ENCODE results near the gene SMAD5.

DNA sequence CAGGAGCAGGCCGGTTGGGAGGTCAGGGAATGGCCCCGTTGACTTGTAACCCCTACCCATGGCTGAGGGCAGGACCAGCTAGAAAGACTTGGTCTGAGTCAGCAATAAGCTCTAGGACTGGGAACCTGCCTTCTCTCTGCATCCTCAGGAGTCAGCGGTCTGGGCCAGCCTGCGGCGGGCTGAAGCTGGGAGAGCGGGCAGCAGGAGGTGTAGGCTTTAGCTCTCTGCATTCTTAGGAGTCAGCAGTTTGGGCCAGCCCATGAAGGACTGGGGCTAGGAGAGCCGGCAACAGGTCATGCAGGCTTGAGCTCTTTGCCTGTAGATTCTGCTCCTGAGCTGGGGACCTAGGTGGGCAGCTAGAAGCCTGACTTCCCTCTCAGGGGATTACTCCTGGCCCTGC lies 66.8 kb downstream of the SMAD5 start:
- TF ChIP-seq EZH2 (IDR thresholded peaks at IDR 0.05): no peak
- no peak for TF ChIP-seq POLR2AphosphoS5 (IDR thresholded peaks at IDR 0.05; ENCODE audit: borderline replicate concordance, low read depth, low read length)
- no peak for TF ChIP-seq FOXP2 (optimal IDR thresholded peaks at IDR 0.05; ENCODE audit: control extremely low read depth, extremely low read length, insufficient read depth)
